H1 (cell line): ENCODE measurements around the gene MMP24OS. TPM values are rescaled to one million over a fixed set of nuclear protein-coding genes. Genes with fewer than 3 reads are reported as not detected.

Experiments used
- CTCF ChIA-PET: fragments of 300-600 bp; sonication (Branson Sonifier 250); formaldehyde crosslinking; loops from one replicate; lab custom pipeline; 2021; ENCODE audit not compliant: partially characterized antibody; lab: Charles Lee
- POLR2A ChIA-PET: fragments of 300-600 bp; sonication (Branson Sonifier 250); formaldehyde crosslinking; loops from one replicate; lab custom pipeline; 2021; ENCODE audit warnings: inconsistent platforms; ENCODE audit not compliant: partially characterized antibody; lab: Charles Lee
- DNase-seq, 2 experiments: peaks; one replicate each; pipeline versions ENCODE4 v3.0.0 to v3.0.0-alpha.2; 2010 to 2022; ENCODE audit warnings: low spot score in 2 of 2, low read depth in 1 of 2, mixed read lengths in 1 of 2
- FAIRE-seq: peaks from 2 replicates; lab custom pipeline; 2011; peaks lifted over from hg19 to GRCh38; lab: Jason Lieb, UNC
- H2AFZ ChIP-seq: 2 replicates; pipeline ENCODE4 v1.8.1; 2012; ENCODE audit warnings: low read length, inconsistent platforms
- H2AK5ac ChIP-seq: 2 replicates; pipeline ENCODE4 v1.6.1; 2013; ENCODE audit warnings: low read depth, low read length
- H2BK120ac ChIP-seq: replicated peaks from 2 replicates; pipeline ENCODE3; 2013; ENCODE audit warnings: low read depth, low read length, inconsistent platforms
- H2BK12ac ChIP-seq: 2 replicates; pipeline ENCODE4 v1.6.1; 2013; ENCODE audit warnings: low read depth, low read length
- H2BK15ac ChIP-seq: 2 replicates; pipeline ENCODE4 v1.6.1; 2013; ENCODE audit warnings: low read length
- H2BK20ac ChIP-seq: 2 replicates; pipeline ENCODE4 v1.6.1; 2013; ENCODE audit warnings: low read length
- H2BK5ac ChIP-seq: 2 replicates; pipeline ENCODE4 v1.6.1; 2013; ENCODE audit warnings: low read depth, low read length
- H3K14ac ChIP-seq: 2 replicates; pipeline ENCODE4 v1.6.1; 2013; ENCODE audit warnings: inconsistent platforms; ENCODE audit not compliant: insufficient read length
- H3K18ac ChIP-seq: 2 replicates; pipeline ENCODE4 v1.6.1; 2013; ENCODE audit warnings: low read length; ENCODE audit errors: extremely low read depth
- H3K23ac ChIP-seq: 2 replicates; pipeline ENCODE4 v1.6.1; 2013; ENCODE audit warnings: inconsistent platforms; ENCODE audit not compliant: insufficient read length
- H3K23me2 ChIP-seq: 2 replicates; pipeline ENCODE4 v1.6.1; 2013; ENCODE audit warnings: low read depth, low read length
- H3K27ac ChIP-seq: 2 replicates; pipeline ENCODE4 v1.6.1; 2011; ENCODE audit warnings: low read depth, low read length, inconsistent platforms
- H3K27me3 ChIP-seq, 4 experiments: replicated peaks in 1 of 4; 1 replicate in 1 of 4; 2 replicates in 3 of 4; pipeline versions ENCODE4 v1.6.1 to v1.8.1; 2011 to 2013; ENCODE audit warnings: low read length in 3 of 4, mild to moderate bottlenecking in 3 of 4, inconsistent platforms in 2 of 4, mixed read lengths in 2 of 4, moderate library complexity in 1 of 4; ENCODE audit not compliant: control insufficient read depth in 3 of 4, insufficient read depth in 3 of 4; ENCODE audit errors: extremely low read depth in 1 of 4
- H3K36me3 ChIP-seq, 4 experiments: 2 replicates each; pipeline versions ENCODE4 v1.6.1 to v1.8.1; 2011 to 2013; ENCODE audit warnings: mild to moderate bottlenecking in 4 of 4, low read length in 3 of 4, moderate library complexity in 2 of 4, control low read depth in 1 of 4, inconsistent platforms in 1 of 4; ENCODE audit not compliant: insufficient read depth in 4 of 4, control insufficient read depth in 2 of 4
- H3K4ac ChIP-seq: replicated peaks from 2 replicates; pipeline ENCODE3; 2013; ENCODE audit warnings: low read length, low read depth, mixed read lengths, inconsistent platforms; ENCODE audit not compliant: insufficient read length
- H3K4me1 ChIP-seq, 4 experiments: replicated peaks in 1 of 4; 1 replicate in 1 of 4; 2 replicates in 3 of 4; pipeline versions ENCODE4 v1.6.1 to v1.8.1; 2011 to 2013; ENCODE audit warnings: low read length in 3 of 4, inconsistent platforms in 2 of 4, mixed read lengths in 1 of 4; ENCODE audit not compliant: insufficient read depth in 4 of 4, control insufficient read depth in 3 of 4
- H3K4me2 ChIP-seq, 2 experiments: 2 replicates each; pipeline versions ENCODE4 v1.6.1 to v1.8.1; 2011 to 2013; ENCODE audit warnings: low read depth in 2 of 2, low read length in 2 of 2, control low read depth in 1 of 2, inconsistent platforms in 1 of 2, mild to moderate bottlenecking in 1 of 2; ENCODE audit not compliant: insufficient read depth in 1 of 2
- H3K4me3 ChIP-seq, 4 experiments: fragments of 200-600, 300-600 bp in 1 of 4; sonication (generic), shearing (Covaris generic), sonication (Bioruptor Twin) in 1 of 4; 2 replicates each; pipeline versions ENCODE4 v1.5.1 to v1.8.1; 2011 to 2016; ENCODE audit warnings: low read length in 4 of 4, low read depth in 3 of 4, control low read depth in 2 of 4, inconsistent platforms in 2 of 4, mild to moderate bottlenecking in 2 of 4, mixed read lengths in 1 of 4, moderate library complexity in 1 of 4; ENCODE audit not compliant: insufficient read depth in 2 of 4; ENCODE audit errors: extremely low read depth in 1 of 4
- H3K56ac ChIP-seq: replicated peaks from 2 replicates; pipeline ENCODE3; 2013; ENCODE audit warnings: low read depth, mild to moderate bottlenecking, mixed read lengths, low read length, inconsistent platforms; ENCODE audit not compliant: insufficient read length
- H3K79me1 ChIP-seq: 2 replicates; pipeline ENCODE4 v1.6.1; 2013; ENCODE audit warnings: low read depth, low read length, control low read depth
- H3K79me2 ChIP-seq, 2 experiments: 2 replicates each; pipeline versions ENCODE4 v1.6.1 to v1.8.1; 2012 to 2013; ENCODE audit warnings: low read length in 2 of 2, mild to moderate bottlenecking in 2 of 2, inconsistent platforms in 1 of 2; ENCODE audit not compliant: insufficient read depth in 2 of 2, control insufficient read depth in 1 of 2
- H3K9ac ChIP-seq, 4 experiments: replicated peaks in 1 of 4; 1 replicate in 1 of 4; 2 replicates in 3 of 4; pipeline versions ENCODE4 v1.6.1 to v1.8.1; 2011 to 2013; ENCODE audit warnings: low read depth in 3 of 4, low read length in 3 of 4, control low read depth in 2 of 4, mild to moderate bottlenecking in 2 of 4, moderate library complexity in 2 of 4, inconsistent platforms in 1 of 4; ENCODE audit errors: extremely low read depth in 1 of 4
- H3K9me3 ChIP-seq, 2 experiments: 2 replicates each; pipeline versions ENCODE4 v1.6.1 to v1.8.1; 2012 to 2013; ENCODE audit warnings: mild to moderate bottlenecking in 2 of 2, moderate library complexity in 2 of 2, control low read depth in 1 of 2, inconsistent platforms in 1 of 2, low read depth in 1 of 2, low read length in 1 of 2, mixed read lengths in 1 of 2; ENCODE audit not compliant: insufficient read depth in 2 of 2
- H4K20me1 ChIP-seq, 2 experiments: replicated peaks in 1 of 2; 2 replicates each; pipeline versions ENCODE3 to v1.8.1; 2011 to 2013; ENCODE audit warnings: inconsistent platforms in 2 of 2, low read length in 2 of 2, mild to moderate bottlenecking in 1 of 2; ENCODE audit not compliant: insufficient read depth in 2 of 2, control insufficient read depth in 1 of 2
- H4K5ac ChIP-seq: 2 replicates; pipeline ENCODE4 v1.6.1; 2013; ENCODE audit warnings: low read length, low read depth, mixed read lengths, inconsistent platforms; ENCODE audit not compliant: insufficient read length
- H4K8ac ChIP-seq: 2 replicates; pipeline ENCODE4 v1.8.0; 2013; ENCODE audit warnings: mild to moderate bottlenecking, moderate library complexity, low read length, inconsistent platforms; ENCODE audit not compliant: insufficient read depth; ENCODE audit errors: extremely low read depth
- H4K91ac ChIP-seq: replicated peaks from 2 replicates; pipeline ENCODE3; 2013; ENCODE audit warnings: low read length, mixed read lengths, inconsistent platforms; ENCODE audit not compliant: insufficient read length
- CBX8 ChIP-seq: fragments of 300-800, 300-1000 bp; sonication (generic); IDR thresholded peaks from 2 replicates; pipeline ENCODE4 v1.7.1; 2016; ENCODE audit warnings: low read depth, low read length, borderline replicate concordance
- CTCF ChIP-seq, 3 experiments: IDR thresholded peaks; 1 replicate in 2 of 3; 2 replicates in 1 of 3; pipeline versions ENCODE4 v1.5.1 to v1.6.1; 2011; ENCODE audit warnings: low read length in 3 of 3, mild to moderate bottlenecking in 3 of 3, inconsistent platforms in 2 of 3, low read depth in 1 of 3, moderate library complexity in 1 of 3; ENCODE audit not compliant: insufficient read depth in 1 of 3; ENCODE audit errors: control extremely low read depth in 1 of 3
- EGR1 ChIP-seq: IDR thresholded peaks from 2 replicates; pipeline ENCODE4 v1.6.1; 2011; ENCODE audit warnings: low read depth, low read length, borderline replicate concordance
- JUND ChIP-seq: IDR thresholded peaks from 2 replicates; pipeline ENCODE4 v1.6.1; 2011; ENCODE audit warnings: mild to moderate bottlenecking, improper control_type of control experiment, low read length
- MAFK ChIP-seq: IDR thresholded peaks from 2 replicates; pipeline ENCODE4 v1.6.1; 2012; ENCODE audit warnings: low read depth, mild to moderate bottlenecking, improper control_type of control experiment, low read length
- MAX ChIP-seq: IDR thresholded peaks from 2 replicates; pipeline ENCODE4 v1.6.1; 2012; ENCODE audit warnings: inconsistent platforms
- RAD21 ChIP-seq, 2 experiments: IDR thresholded peaks in 1 of 2; conservative IDR thresholded peaks in 1 of 2; 2 replicates each; pipeline ENCODE4 v1.6.1; 2011; ENCODE audit warnings: low read depth in 2 of 2, low read length in 2 of 2, improper control_type of control experiment in 1 of 2, inconsistent platforms in 1 of 2, mild to moderate bottlenecking in 1 of 2, moderate library complexity in 1 of 2
- RFX5 ChIP-seq: IDR thresholded peaks from 2 replicates; pipeline ENCODE4 v1.6.1; 2011; ENCODE audit warnings: low read depth, low read length, improper control_type of control experiment, borderline replicate concordance
- SP1 ChIP-seq: IDR thresholded peaks from 2 replicates; pipeline ENCODE4 v1.6.1; 2011; ENCODE audit warnings: low read depth, low read length
- WGBS, 2 experiments: shearing (Covaris generic) in 1 of 2; methylation state at CpG; one replicate each; pipeline versions ENCODE4 v1.1.6 to v1.1.7; 2013 to 2015; ENCODE audit warnings: low lambda C conversion rate in 2 of 2, mixed read lengths in 2 of 2, inconsistent platforms in 1 of 2, low coverage in 1 of 2, missing lambda C conversion rate in 1 of 2; ENCODE audit not compliant: insufficient replicate concordance in 2 of 2, insufficient coverage in 1 of 2, insufficient read length in 1 of 2; ENCODE audit errors: extremely low coverage in 1 of 2, missing lambda C conversion rate in 1 of 2; 5-methylcytosine and 5-hydroxymethylcytosine counted together
- polyA plus RNA-seq, 7 experiments: library from polyadenylated mRNA; depleted of rRNA in 3 of 7; stranded (reverse) in 5 of 7; unstranded in 2 of 7; fragments of >200 nt in 5 of 7; fragments of 200-250 nt in 2 of 7; gene quantifications; 1 replicate in 5 of 7; 2 replicates in 1 of 7; 4 replicates in 1 of 7; pipeline versions ENCODE4 v1.2.1 to v1.2.3, GENCODE V29; 2011 to 2013; ENCODE audit warnings: missing spikeins in 2 of 7, mixed read lengths in 2 of 7
- total RNA-seq: library from RNA; stranded (reverse); fragmentation: NEBNext Ultra II Directional; extraction: Animal tissue kit (Norgen Biotek cat#: 25700); gene quantifications from 2 replicates; pipeline ENCODE4 v1.2.1, GENCODE V29; 2021

Gene MMP24OS
- total and polyA plus RNA-seq, 2 of the 8 experiments (the other 6 are each of a cell fraction or from before 2014, with no cell fraction given), result 19.0 to 21.3 TPM

- Histone ChIP-seq H3K27me3 (no peaks in the 10 kb centered on the region), H3K18ac (no peak overlapping the region), H2BK5ac (no peak overlapping the region), H3K14ac (no peak overlapping the region), H3K4ac (no peak overlapping the region), H4K20me1 (no peaks in the 10 kb centered on the region), H2AK5ac (no peak overlapping the region; the same call in 1 of the 2 replicates), H2BK15ac (no peak overlapping the region), H3K9ac (no peak overlapping the region), H3K79me2 (no peaks in the 10 kb centered on the region), H3K4me1 (peaks cover 3 to 4% (median 3%) of the 10 kb centered on the region in 4 experiments; a peak in 4 of 7 replicates), H3K23me2 (no peaks in the 10 kb centered on the region), H2BK120ac (no peak overlapping the region), H2AFZ (no peak overlapping the region), H3K23ac (no peak overlapping the region), H3K4me3 (no peak overlapping the region), H3K27ac (peak overlapping the region; percentile 6; the same call in 1 of the 2 replicates), H4K91ac (no peak overlapping the region), H2BK12ac (no peak overlapping the region), H3K56ac (no peak overlapping the region), H3K79me1 (no peaks in the 10 kb centered on the region), H3K9me3 (no peaks in the 10 kb centered on the region), H3K4me2 (no peak overlapping the region), H4K8ac (no peak overlapping the region), H4K5ac (no peak overlapping the region), H3K36me3 (no peaks in the 10 kb centered on the region), H2BK20ac (no peak overlapping the region)
- ChIA-PET POLR2A (interaction anchor here (0.8 to 1.8 kb wide), 7 partner anchors 10 to 148 kb away, joined by 3 to 5 read pairs (median 3); partner anchors contain the start of gene EIF6), CTCF (interaction anchor here (0.5 to 13.8 kb wide), 26 partner anchors 13 to 973 kb away, joined by 3 to 141 read pairs (median 4); partner anchors contain the start of genes EIF6, FAM83C and MMP24OS)
- WGBS, 2 experiments, result 67% methylated on average over 4 of the region's 4 CpGs; no CpG with 5 or more reads in 1 of the 2 experiments
- peak in 1 of 2 experiments; percentile 80 for DNase-seq
- no peak for FAIRE-seq
- TF ChIP-seq SP1 (no peak), EGR1 (no peak), CBX8 (no peak), JUND (no peak), MAFK (no peak), RFX5 (no peak), CTCF (IDR thresholded peaks at IDR 0.05; ENCODE audit: control extremely low read depth in 1 of 3, insufficient read depth in 1 of 3, low read depth in 1 of 3, low read length in 3 of 3) (peak; percentile 99), RAD21 (IDR thresholded peaks at IDR 0.05 in 1 of 2, conservative IDR thresholded peaks at IDR 0.05 in 1 of 2; ENCODE audit: low read depth in 2 of 2, low read length in 2 of 2) (peak; percentile 61 to 67), MAX (peak; percentile 37; the same call in 1 of the 2 replicates)
Measured at GRCh38 chr20:35306931-35307517, 29.1 kb upstream of the MMP24OS start.
